H1 (cell line): ENCODE results near the gene NEK10. TPM values are rescaled to one million over a fixed set of nuclear protein-coding genes. Genes with fewer than 3 reads are reported as not detected.

ENCODE experiments used
- CTCF ChIA-PET: fragments of 300-600 bp; sonication (Branson Sonifier 250); formaldehyde crosslinking; loops from one replicate; lab custom pipeline; 2021; ENCODE audit not compliant: partially characterized antibody; lab: Charles Lee
- POLR2A ChIA-PET: fragments of 300-600 bp; sonication (Branson Sonifier 250); formaldehyde crosslinking; loops from one replicate; lab custom pipeline; 2021; ENCODE audit warnings: inconsistent platforms; ENCODE audit not compliant: partially characterized antibody; lab: Charles Lee
- DNase-seq, 2 experiments: peaks; one replicate each; pipeline versions ENCODE4 v3.0.0 to v3.0.0-alpha.2; 2010 to 2022; ENCODE audit warnings: low spot score in 2 of 2, low read depth in 1 of 2, mixed read lengths in 1 of 2
- FAIRE-seq: peaks from 2 replicates; lab custom pipeline; 2011; peaks lifted over from hg19 to GRCh38; lab: Jason Lieb, UNC
- H2AFZ ChIP-seq: 2 replicates; pipeline ENCODE4 v1.8.1; 2012; ENCODE audit warnings: low read length, inconsistent platforms
- H2AK5ac ChIP-seq: 2 replicates; pipeline ENCODE4 v1.6.1; 2013; ENCODE audit warnings: low read depth, low read length
- H2BK120ac ChIP-seq: replicated peaks from 2 replicates; pipeline ENCODE3; 2013; ENCODE audit warnings: low read depth, low read length, inconsistent platforms
- H2BK12ac ChIP-seq: 2 replicates; pipeline ENCODE4 v1.6.1; 2013; ENCODE audit warnings: low read depth, low read length
- H2BK15ac ChIP-seq: 2 replicates; pipeline ENCODE4 v1.6.1; 2013; ENCODE audit warnings: low read length
- H2BK20ac ChIP-seq: 2 replicates; pipeline ENCODE4 v1.6.1; 2013; ENCODE audit warnings: low read length
- H2BK5ac ChIP-seq: 2 replicates; pipeline ENCODE4 v1.6.1; 2013; ENCODE audit warnings: low read depth, low read length
- H3K14ac ChIP-seq: 2 replicates; pipeline ENCODE4 v1.6.1; 2013; ENCODE audit warnings: inconsistent platforms; ENCODE audit not compliant: insufficient read length
- H3K18ac ChIP-seq: 2 replicates; pipeline ENCODE4 v1.6.1; 2013; ENCODE audit warnings: low read length; ENCODE audit errors: extremely low read depth
- H3K23ac ChIP-seq: 2 replicates; pipeline ENCODE4 v1.6.1; 2013; ENCODE audit warnings: inconsistent platforms; ENCODE audit not compliant: insufficient read length
- H3K23me2 ChIP-seq: 2 replicates; pipeline ENCODE4 v1.6.1; 2013; ENCODE audit warnings: low read depth, low read length
- H3K27ac ChIP-seq: 2 replicates; pipeline ENCODE4 v1.6.1; 2011; ENCODE audit warnings: low read depth, low read length, inconsistent platforms
- H3K27me3 ChIP-seq, 4 experiments: replicated peaks in 1 of 4; 1 replicate in 1 of 4; 2 replicates in 3 of 4; pipeline versions ENCODE4 v1.6.1 to v1.8.1; 2011 to 2013; ENCODE audit warnings: low read length in 3 of 4, mild to moderate bottlenecking in 3 of 4, inconsistent platforms in 2 of 4, mixed read lengths in 2 of 4, moderate library complexity in 1 of 4; ENCODE audit not compliant: control insufficient read depth in 3 of 4, insufficient read depth in 3 of 4; ENCODE audit errors: extremely low read depth in 1 of 4
- H3K36me3 ChIP-seq, 4 experiments: 2 replicates each; pipeline versions ENCODE4 v1.6.1 to v1.8.1; 2011 to 2013; ENCODE audit warnings: mild to moderate bottlenecking in 4 of 4, low read length in 3 of 4, moderate library complexity in 2 of 4, control low read depth in 1 of 4, inconsistent platforms in 1 of 4; ENCODE audit not compliant: insufficient read depth in 4 of 4, control insufficient read depth in 2 of 4
- H3K4ac ChIP-seq: replicated peaks from 2 replicates; pipeline ENCODE3; 2013; ENCODE audit warnings: low read length, low read depth, mixed read lengths, inconsistent platforms; ENCODE audit not compliant: insufficient read length
- H3K4me1 ChIP-seq, 4 experiments: replicated peaks in 1 of 4; 1 replicate in 1 of 4; 2 replicates in 3 of 4; pipeline versions ENCODE4 v1.6.1 to v1.8.1; 2011 to 2013; ENCODE audit warnings: low read length in 3 of 4, inconsistent platforms in 2 of 4, mixed read lengths in 1 of 4; ENCODE audit not compliant: insufficient read depth in 4 of 4, control insufficient read depth in 3 of 4
- H3K4me2 ChIP-seq, 2 experiments: 2 replicates each; pipeline versions ENCODE4 v1.6.1 to v1.8.1; 2011 to 2013; ENCODE audit warnings: low read depth in 2 of 2, low read length in 2 of 2, control low read depth in 1 of 2, inconsistent platforms in 1 of 2, mild to moderate bottlenecking in 1 of 2; ENCODE audit not compliant: insufficient read depth in 1 of 2
- H3K4me3 ChIP-seq, 4 experiments: fragments of 200-600, 300-600 bp in 1 of 4; sonication (generic), shearing (Covaris generic), sonication (Bioruptor Twin) in 1 of 4; 2 replicates each; pipeline versions ENCODE4 v1.5.1 to v1.8.1; 2011 to 2016; ENCODE audit warnings: low read length in 4 of 4, low read depth in 3 of 4, control low read depth in 2 of 4, inconsistent platforms in 2 of 4, mild to moderate bottlenecking in 2 of 4, mixed read lengths in 1 of 4, moderate library complexity in 1 of 4; ENCODE audit not compliant: insufficient read depth in 2 of 4; ENCODE audit errors: extremely low read depth in 1 of 4
- H3K56ac ChIP-seq: replicated peaks from 2 replicates; pipeline ENCODE3; 2013; ENCODE audit warnings: low read depth, mild to moderate bottlenecking, mixed read lengths, low read length, inconsistent platforms; ENCODE audit not compliant: insufficient read length
- H3K79me1 ChIP-seq: 2 replicates; pipeline ENCODE4 v1.6.1; 2013; ENCODE audit warnings: low read depth, low read length, control low read depth
- H3K79me2 ChIP-seq, 2 experiments: 2 replicates each; pipeline versions ENCODE4 v1.6.1 to v1.8.1; 2012 to 2013; ENCODE audit warnings: low read length in 2 of 2, mild to moderate bottlenecking in 2 of 2, inconsistent platforms in 1 of 2; ENCODE audit not compliant: insufficient read depth in 2 of 2, control insufficient read depth in 1 of 2
- H3K9ac ChIP-seq, 4 experiments: replicated peaks in 1 of 4; 1 replicate in 1 of 4; 2 replicates in 3 of 4; pipeline versions ENCODE4 v1.6.1 to v1.8.1; 2011 to 2013; ENCODE audit warnings: low read depth in 3 of 4, low read length in 3 of 4, control low read depth in 2 of 4, mild to moderate bottlenecking in 2 of 4, moderate library complexity in 2 of 4, inconsistent platforms in 1 of 4; ENCODE audit errors: extremely low read depth in 1 of 4
- H3K9me3 ChIP-seq, 2 experiments: 2 replicates each; pipeline versions ENCODE4 v1.6.1 to v1.8.1; 2012 to 2013; ENCODE audit warnings: mild to moderate bottlenecking in 2 of 2, moderate library complexity in 2 of 2, control low read depth in 1 of 2, inconsistent platforms in 1 of 2, low read depth in 1 of 2, low read length in 1 of 2, mixed read lengths in 1 of 2; ENCODE audit not compliant: insufficient read depth in 2 of 2
- H4K20me1 ChIP-seq, 2 experiments: replicated peaks in 1 of 2; 2 replicates each; pipeline versions ENCODE3 to v1.8.1; 2011 to 2013; ENCODE audit warnings: inconsistent platforms in 2 of 2, low read length in 2 of 2, mild to moderate bottlenecking in 1 of 2; ENCODE audit not compliant: insufficient read depth in 2 of 2, control insufficient read depth in 1 of 2
- H4K5ac ChIP-seq: 2 replicates; pipeline ENCODE4 v1.6.1; 2013; ENCODE audit warnings: low read length, low read depth, mixed read lengths, inconsistent platforms; ENCODE audit not compliant: insufficient read length
- H4K8ac ChIP-seq: 2 replicates; pipeline ENCODE4 v1.8.0; 2013; ENCODE audit warnings: mild to moderate bottlenecking, moderate library complexity, low read length, inconsistent platforms; ENCODE audit not compliant: insufficient read depth; ENCODE audit errors: extremely low read depth
- H4K91ac ChIP-seq: replicated peaks from 2 replicates; pipeline ENCODE3; 2013; ENCODE audit warnings: low read length, mixed read lengths, inconsistent platforms; ENCODE audit not compliant: insufficient read length
- CBX8 ChIP-seq: fragments of 300-800, 300-1000 bp; sonication (generic); IDR thresholded peaks from 2 replicates; pipeline ENCODE4 v1.7.1; 2016; ENCODE audit warnings: low read depth, low read length, borderline replicate concordance
- CEBPB ChIP-seq: IDR thresholded peaks from 2 replicates; pipeline ENCODE4 v1.6.1; 2012; ENCODE audit warnings: low read depth, low read length
- CHD2 ChIP-seq: IDR thresholded peaks from 2 replicates; pipeline ENCODE4 v1.6.1; 2012; ENCODE audit warnings: low read length, improper control_type of control experiment
- GABPA ChIP-seq: IDR thresholded peaks from 2 replicates; pipeline ENCODE4 v1.6.1; 2011; ENCODE audit warnings: mild to moderate bottlenecking, low read length, moderate library complexity, borderline replicate concordance; ENCODE audit not compliant: insufficient read depth
- GTF2F1 ChIP-seq: IDR thresholded peaks from 2 replicates; pipeline ENCODE4 v1.6.1; 2012; ENCODE audit warnings: low read depth, low read length, improper control_type of control experiment, borderline replicate concordance
- JUND ChIP-seq: IDR thresholded peaks from 2 replicates; pipeline ENCODE4 v1.6.1; 2011; ENCODE audit warnings: mild to moderate bottlenecking, improper control_type of control experiment, low read length
- KDM5A ChIP-seq: fragments of 200-600 bp; IDR thresholded peaks from 2 replicates; pipeline ENCODE4 v1.7.1; 2012; ENCODE audit warnings: mild to moderate bottlenecking, low read length, inconsistent platforms, mixed read lengths
- NRF1 ChIP-seq: IDR thresholded peaks from 2 replicates; pipeline ENCODE4 v1.6.1; 2011; ENCODE audit warnings: mild to moderate bottlenecking, low read depth, low read length, improper control_type of control experiment
- SAP30 ChIP-seq: fragments of 300-600 bp; sonication (generic); IDR thresholded peaks from 2 replicates; pipeline ENCODE4 v1.7.1; 2012; ENCODE audit warnings: low read length, moderate library complexity, mild to moderate bottlenecking, inconsistent platforms; ENCODE audit not compliant: insufficient read depth, insufficient replicate concordance
- SP4 ChIP-seq: IDR thresholded peaks from 2 replicates; pipeline ENCODE4 v1.6.1; 2012; ENCODE audit warnings: low read length, inconsistent platforms
- TEAD4 ChIP-seq: IDR thresholded peaks from 2 replicates; pipeline ENCODE4 v1.6.1; 2012; ENCODE audit warnings: low read depth, low read length, inconsistent platforms, mixed read lengths
- WGBS, 2 experiments: shearing (Covaris generic) in 1 of 2; methylation state at CpG; one replicate each; pipeline versions ENCODE4 v1.1.6 to v1.1.7; 2013 to 2015; ENCODE audit warnings: low lambda C conversion rate in 2 of 2, mixed read lengths in 2 of 2, inconsistent platforms in 1 of 2, low coverage in 1 of 2, missing lambda C conversion rate in 1 of 2; ENCODE audit not compliant: insufficient replicate concordance in 2 of 2, insufficient coverage in 1 of 2, insufficient read length in 1 of 2; ENCODE audit errors: extremely low coverage in 1 of 2, missing lambda C conversion rate in 1 of 2; 5-methylcytosine and 5-hydroxymethylcytosine counted together
- polyA plus RNA-seq, 7 experiments: library from polyadenylated mRNA; depleted of rRNA in 3 of 7; stranded (reverse) in 5 of 7; unstranded in 2 of 7; fragments of >200 nt in 5 of 7; fragments of 200-250 nt in 2 of 7; gene quantifications; 1 replicate in 5 of 7; 2 replicates in 1 of 7; 4 replicates in 1 of 7; pipeline versions ENCODE4 v1.2.1 to v1.2.3, GENCODE V29; 2011 to 2013; ENCODE audit warnings: missing spikeins in 2 of 7, mixed read lengths in 2 of 7
- total RNA-seq: library from RNA; stranded (reverse); fragmentation: NEBNext Ultra II Directional; extraction: Animal tissue kit (Norgen Biotek cat#: 25700); gene quantifications from 2 replicates; pipeline ENCODE4 v1.2.1, GENCODE V29; 2021

The NEK10 gene
- total and polyA plus RNA-seq, 2 of the 8 experiments (the other 6 are each of a cell fraction or from before 2014, with no cell fraction given): 0.18 to 0.50 TPM

DNA sequence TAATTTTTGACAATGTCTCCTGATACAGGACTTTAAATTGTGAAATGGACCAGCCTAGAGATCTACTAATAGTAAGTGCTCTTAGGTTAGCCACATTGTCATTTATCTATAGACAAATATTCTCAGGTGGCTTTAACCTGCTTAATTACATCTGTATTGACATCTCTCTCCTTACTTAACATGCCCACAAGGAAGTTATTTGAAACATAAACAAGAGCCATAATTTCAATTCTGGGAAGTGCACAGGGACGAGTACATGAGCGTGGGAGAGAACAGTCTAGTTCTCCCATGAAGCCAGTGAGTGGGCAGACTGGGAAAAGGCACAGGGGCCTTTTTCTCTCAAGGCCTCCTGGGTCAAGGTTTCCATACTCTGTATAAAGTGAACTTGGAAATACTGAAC, 54.2 kb downstream of the NEK10 start:
- H3K27me3 ChIP-seq: no peaks in the 10 kb centered on the region
- H3K14ac ChIP-seq: no peak overlapping the region
- H3K56ac ChIP-seq: no peak overlapping the region
- no peak for FAIRE-seq
- H2AK5ac ChIP-seq: no peak overlapping the region
- WGBS, 2 experiments: 94% methylated on average over 2 of the region's 2 CpGs; no CpG with 5 or more reads in 1 of the 2 experiments
- no peak overlapping the region for H2BK120ac ChIP-seq
- H2AFZ ChIP-seq: no peak overlapping the region
- no peak for TF ChIP-seq TEAD4
- TF ChIP-seq SP4: no peak
- TF ChIP-seq CEBPB: no peak
- no peak for TF ChIP-seq SAP30
- no peak for TF ChIP-seq JUND
- TF ChIP-seq CBX8: no peak
- no peak for TF ChIP-seq KDM5A
- no peak for TF ChIP-seq GTF2F1
- TF ChIP-seq GABPA: no peak
- no peak for TF ChIP-seq CHD2
- TF ChIP-seq NRF1: no peak
- TF ChIP-seq, all 59 proteins: peak for 0
- Histone ChIP-seq H4K8ac (no peak overlapping the region), H3K9me3 (no peaks in the 10 kb centered on the region), H3K23ac (no peak overlapping the region), H3K4me2 (no peak overlapping the region), H2BK12ac (no peak overlapping the region), H3K4me1 (no peaks in the 10 kb centered on the region), H3K79me2 (no peaks in the 10 kb centered on the region), H3K4ac (no peak overlapping the region), H3K23me2 (no peaks in the 10 kb centered on the region), H3K18ac (no peak overlapping the region), H3K4me3 (no peak overlapping the region), H2BK5ac (no peak overlapping the region), H3K79me1 (no peaks in the 10 kb centered on the region), H3K36me3 (no peaks in the 10 kb centered on the region), H2BK15ac (no peak overlapping the region), H4K91ac (no peak overlapping the region), H2BK20ac (no peak overlapping the region), H3K9ac (no peak overlapping the region), H3K27ac (no peak overlapping the region), H4K20me1 (no peaks in the 10 kb centered on the region), H4K5ac (no peak overlapping the region)
- ChIA-PET POLR2A (no interaction called here), CTCF (no interaction called here)
- no peak for DNase-seq
